ENCODE measurements around the gene ZNF296.

- TF ChIP-seq RARB (CRISPR knock-in tag; IDR thresholded peaks at IDR 0.05) (no peak), ZNF565 (CRISPR knock-in tag; conservative IDR thresholded peaks at IDR 0.05; ENCODE audit: low read depth) (no peak), OSR1 (CRISPR knock-in tag; IDR thresholded peaks at IDR 0.05) (no peak), ISL1 (CRISPR knock-in tag; IDR thresholded peaks at IDR 0.05) (no peak), PATZ1 (CRISPR knock-in tag; IDR thresholded peaks at IDR 0.05; ENCODE audit: borderline replicate concordance) (no peak), ZFP3 (CRISPR knock-in tag; IDR thresholded peaks at IDR 0.05) (no peak), ZC3H10 (CRISPR knock-in tag; IDR thresholded peaks at IDR 0.05) (no peak)
Observed at GRCh38 chr19:45049073-45049736, 27.1 kb downstream of the ZNF296 start.

All from SK-N-SH treated with all-trans-retinoic acid at 6 μM for 48 hours (cell line).